GM12878 (cell line): ENCODE results near the gene TSGA10. TPM values are rescaled to one million over a fixed set of nuclear protein-coding genes. Genes with fewer than 3 reads are reported as not detected.

Experiments
- ATAC-seq: fragments of 200-7000 bp; cut with Tn5 transposase; 3 replicates; pipeline ENCODE4 v1.9.1; 2020; ENCODE audit warnings: mild to moderate bottlenecking, moderate library complexity
- BruUV-seq: library from RNA; stranded (reverse); fragments of 400-500 nt; replicated peaks from 2 replicates; lab custom pipeline; 2021; lab: Mats Ljungman, UMichigan
- CTCF ChIA-PET: fragments of 300-600 bp; sonication (Branson Sonifier 250); formaldehyde crosslinking; extraction: SDS; loops from one replicate; lab custom pipeline; 2021; ENCODE audit warnings: inconsistent platforms; lab: Yijun Ruan, JAX
- POLR2A ChIA-PET: fragments of 350-600 bp; formaldehyde crosslinking; extraction: SDS; loops from one replicate; lab custom pipeline; 2021; ENCODE audit warnings: inconsistent platforms; lab: Charles Lee
- RAD21 ChIA-PET: fragments of 300-600 bp; sonication (Branson Sonifier 250); formaldehyde crosslinking; loops from one replicate; lab custom pipeline; 2023; ENCODE audit warnings: antibody characterized with exemption; ENCODE audit not compliant: unreplicated experiment; lab: Charles Lee
- SMC1A ChIA-PET: fragments of 300-600 bp; sonication (Branson Sonifier 250); formaldehyde crosslinking; loops from one replicate; lab custom pipeline; 2023; ENCODE audit not compliant: unreplicated experiment, uncharacterized antibody; lab: Charles Lee
- DNase-seq: peaks from one replicate; pipeline ENCODE4 v3.0.0-alpha.2; 2011; ENCODE audit warnings: low read depth, low spot score
- FAIRE-seq: peaks from 3 replicates; lab custom pipeline; 2011; peaks lifted over from hg19 to GRCh38; lab: Jason Lieb, UNC
- H2AFZ ChIP-seq: 2 replicates; pipeline ENCODE4 v1.6.0; 2011; ENCODE audit warnings: low read depth, low read length, control low read depth; ENCODE audit not compliant: control insufficient read depth
- H3K27ac ChIP-seq: 2 replicates; pipeline ENCODE4 v1.5.1; 2011; ENCODE audit warnings: control low read depth; ENCODE audit not compliant: control insufficient read depth, insufficient read depth
- H3K27me3 ChIP-seq, 2 experiments: replicated peaks in 1 of 2; 2 replicates each; pipeline versions ENCODE4 v1.6.0 to v1.6.1; 2011; ENCODE audit warnings: low read length in 1 of 2; ENCODE audit not compliant: control insufficient read depth in 2 of 2, insufficient read depth in 2 of 2
- H3K36me3 ChIP-seq, 2 experiments: 2 replicates each; pipeline ENCODE4 v1.5.1; 2011; ENCODE audit warnings: low read length in 1 of 2; ENCODE audit not compliant: control insufficient read depth in 2 of 2, insufficient read depth in 2 of 2
- H3K4me1 ChIP-seq: 2 replicates; pipeline ENCODE4 v1.6.1; 2011; ENCODE audit warnings: mild to moderate bottlenecking, low read length, moderate library complexity, mixed read lengths; ENCODE audit not compliant: control insufficient read depth, insufficient read depth
- H3K4me2 ChIP-seq: 2 replicates; pipeline ENCODE4 v1.6.0; 2011; ENCODE audit warnings: control low read depth; ENCODE audit not compliant: control insufficient read depth, insufficient read depth
- H3K4me3 ChIP-seq: fragments of 200-600 bp; sonication (generic); 2 replicates; pipeline ENCODE4 v1.5.1; 2016
- H3K79me2 ChIP-seq: 2 replicates; pipeline ENCODE4 v1.6.0; 2011; ENCODE audit warnings: low read length; ENCODE audit not compliant: control insufficient read depth, insufficient read depth
- H3K9ac ChIP-seq: 2 replicates; pipeline ENCODE4 v1.8.0; 2011; ENCODE audit warnings: low read length, control low read depth, mixed read lengths; ENCODE audit not compliant: control insufficient read depth, insufficient read depth
- H3K9me3 ChIP-seq: replicated peaks from 3 replicates; pipeline ENCODE4 v1.5.1; 2011; ENCODE audit warnings: mild to moderate bottlenecking, low read length; ENCODE audit not compliant: control insufficient read depth, insufficient read depth
- H4K20me1 ChIP-seq: 2 replicates; pipeline ENCODE4 v1.6.0; 2011; ENCODE audit not compliant: control insufficient read depth, insufficient read depth
- BACH1 ChIP-seq: fragments of 450-650 bp; IDR thresholded peaks from 2 replicates; pipeline ENCODE4 v1.6.1; 2017; ENCODE audit warnings: mild to moderate bottlenecking, borderline replicate concordance
- EED ChIP-seq: sonication (generic); IDR thresholded peaks from 2 replicates; pipeline ENCODE4 v1.6.1; 2016; ENCODE audit warnings: antibody characterized with exemption, low read depth
- ELK1 ChIP-seq: IDR thresholded peaks from 2 replicates; pipeline ENCODE4 v1.6.1; 2012; ENCODE audit warnings: low read depth, low read length, improper control_type of control experiment
- FOXK2 ChIP-seq: fragments of 450-650 bp; IDR thresholded peaks from 2 replicates; pipeline ENCODE4 v1.6.1; 2017; ENCODE audit warnings: mild to moderate bottlenecking, moderate library complexity
- GABPA ChIP-seq: IDR thresholded peaks from 2 replicates; pipeline ENCODE4 v1.6.1; 2014; ENCODE audit warnings: antibody characterized with exemption, low read depth, mild to moderate bottlenecking, inconsistent platforms
- HDAC2 ChIP-seq: fragments of 200-600 bp; sonication (generic); IDR thresholded peaks from 2 replicates; pipeline ENCODE4 v1.6.1; 2017
- JUNB ChIP-seq: IDR thresholded peaks from 2 replicates; pipeline ENCODE4 v1.6.1; 2016; ENCODE audit warnings: antibody characterized with exemption, mild to moderate bottlenecking
- JUND ChIP-seq: IDR thresholded peaks from 2 replicates; pipeline ENCODE4 v1.6.1; 2012; ENCODE audit warnings: low read depth, mild to moderate bottlenecking, low read length, improper control_type of control experiment, moderate library complexity
- MAX ChIP-seq: IDR thresholded peaks from 2 replicates; pipeline ENCODE4 v1.6.1; 2012; ENCODE audit warnings: low read depth, low read length, improper control_type of control experiment
- MTA3 ChIP-seq: IDR thresholded peaks from 2 replicates; pipeline ENCODE4 v1.6.1; 2012; ENCODE audit warnings: low read length, inconsistent platforms, borderline replicate concordance
- MXI1 ChIP-seq: fragments of 150-350 bp; IDR thresholded peaks from 2 replicates; pipeline ENCODE4 v1.6.1; 2011; ENCODE audit warnings: low read depth, mild to moderate bottlenecking, inconsistent platforms, low read length, improper control_type of control experiment
- PAX8 ChIP-seq: fragments of 450-650 bp; IDR thresholded peaks from 2 replicates; pipeline ENCODE4 v1.6.1; 2017; ENCODE audit warnings: mild to moderate bottlenecking, moderate library complexity
- POLR2A ChIP-seq: IDR thresholded peaks from 2 replicates; pipeline ENCODE4 v1.6.1; 2011; ENCODE audit warnings: low read depth, mild to moderate bottlenecking, low read length
- RAD21 ChIP-seq: IDR thresholded peaks from 2 replicates; pipeline ENCODE4 v1.6.1; 2011; ENCODE audit warnings: mild to moderate bottlenecking, low read depth, low read length, moderate library complexity; ENCODE audit not compliant: insufficient read depth
- RBBP5 ChIP-seq: fragments of 200-600 bp; sonication (generic); conservative IDR thresholded peaks from 2 replicates; pipeline ENCODE4 v1.6.1; 2016
- TAF1 ChIP-seq: IDR thresholded peaks from 2 replicates; pipeline ENCODE4 v1.6.1; 2011; ENCODE audit warnings: mild to moderate bottlenecking, low read depth, low read length, borderline replicate concordance
- TARDBP ChIP-seq: IDR thresholded peaks from 2 replicates; pipeline ENCODE4 v1.6.1; 2016; ENCODE audit warnings: borderline replicate concordance
- TBL1XR1 ChIP-seq: IDR thresholded peaks from 2 replicates; pipeline ENCODE4 v1.6.1; 2012; ENCODE audit warnings: low read depth, low read length, improper control_type of control experiment
- TCF12 ChIP-seq: IDR thresholded peaks from 2 replicates; pipeline ENCODE4 v1.6.1; 2011; ENCODE audit warnings: low read depth, mild to moderate bottlenecking, low read length
- ZNF384 ChIP-seq: IDR thresholded peaks from 2 replicates; pipeline ENCODE4 v1.6.1; 2012; ENCODE audit warnings: low read depth, mild to moderate bottlenecking, low read length, improper control_type of control experiment, borderline replicate concordance
- WGBS: methylation state at CpG from one replicate; pipeline ENCODE4 v1.1.6; 2016; ENCODE audit warnings: low lambda C conversion rate; ENCODE audit not compliant: insufficient replicate concordance, insufficient coverage; ENCODE audit errors: missing lambda C conversion rate; 5-methylcytosine and 5-hydroxymethylcytosine counted together
- in situ Hi-C: fragments of 300-500 bp; cut with MboI; formaldehyde crosslinking; loops from 9 replicates; pipeline ENCODE4 v1.14.3; 2018; ENCODE audit warnings: mixed read lengths
- intact Hi-C: fragments of 100-400 bp; cut with micrococcal nuclease; formaldehyde crosslinking; loops from one replicate; pipeline ENCODE4 v1.14.2; 2022; ENCODE audit not compliant: unreplicated experiment
- polyA plus RNA-seq, 11 experiments: library from polyadenylated mRNA; depleted of rRNA in 4 of 11; unstranded in 6 of 11; stranded (reverse) in 5 of 11; fragments of >200 nt; fragmentation: Nextera tagmentation in 4 of 11; fragmentation: Illumina TruSeq in 1 of 11; extraction: Ambion mirVana in 4 of 11; extraction: Trizol in 1 of 11; gene quantifications; 1 replicate in 1 of 11; 2 replicates in 10 of 11; pipeline versions ENCODE4 v1.2.1 to v1.2.3, GENCODE V29; 2011 to 2016; ENCODE audit warnings: inconsistent platforms in 2 of 11, missing spikeins in 2 of 11, low read depth in 1 of 11
- total RNA-seq, 4 experiments: library from RNA; depleted of rRNA in 3 of 4; stranded (reverse); fragments of >200 nt in 3 of 4; fragmentation: Illumina TruSeq in 1 of 4; extraction: Trizol in 1 of 4; gene quantifications; 2 replicates each; pipeline versions ENCODE4 v1.2.1 to v1.2.3, GENCODE V29; 2013 to 2021

Gene TSGA10
- total and polyA plus RNA-seq, 10 of the 15 experiments (the other 5 are each of a cell fraction or from before 2014, with no cell fraction given) = 5.3 to 13.5 (median 8.6) TPM

- Histone ChIP-seq H3K4me2 (no peak overlapping the region), H3K27me3 (no peaks in the 10 kb centered on the region), H3K79me2 (no peaks in the 10 kb centered on the region)
- RAD21 ChIA-PET = no interaction called here
- ATAC-seq = no peak
- CTCF ChIA-PET = no interaction called here
- 48% methylated on average over 3 of the region's 3 CpGs for WGBS
- TF ChIP-seq RAD21 (no peak), RBBP5 (no peak), HDAC2 (no peak), GABPA (no peak), BACH1 (no peak), MTA3 (no peak)
- TF ChIP-seq, all 136 proteins: peak for 0
- SMC1A ChIA-PET = interaction anchor here (1.1 kb wide), 1 partner anchor 13 kb away, joined by 3 read pairs; no protein-coding TSS in a partner anchor
- no peak overlapping the region for H3K9ac ChIP-seq
- no peak overlapping the region for H3K4me3 ChIP-seq
- in situ Hi-C loops (no loop called here), intact Hi-C loops (no loop called here)
- H4K20me1 ChIP-seq = no peaks in the 10 kb centered on the region
- no peak overlapping the region for H3K27ac ChIP-seq
- no peak for DNase-seq
- FAIRE-seq = no peak
- BruUV-seq = no TSS peak
- H2AFZ ChIP-seq = no peak overlapping the region
- H3K4me1 ChIP-seq = no peaks in the 10 kb centered on the region
- H3K36me3 ChIP-seq = no peaks in the 10 kb centered on the region
- no peaks in the 10 kb centered on the region for H3K9me3 ChIP-seq
- POLR2A ChIA-PET = no interaction called here
Measured at GRCh38 chr2:99101697-99102096, 53.0 kb downstream of the TSGA10 start.

DNA sequence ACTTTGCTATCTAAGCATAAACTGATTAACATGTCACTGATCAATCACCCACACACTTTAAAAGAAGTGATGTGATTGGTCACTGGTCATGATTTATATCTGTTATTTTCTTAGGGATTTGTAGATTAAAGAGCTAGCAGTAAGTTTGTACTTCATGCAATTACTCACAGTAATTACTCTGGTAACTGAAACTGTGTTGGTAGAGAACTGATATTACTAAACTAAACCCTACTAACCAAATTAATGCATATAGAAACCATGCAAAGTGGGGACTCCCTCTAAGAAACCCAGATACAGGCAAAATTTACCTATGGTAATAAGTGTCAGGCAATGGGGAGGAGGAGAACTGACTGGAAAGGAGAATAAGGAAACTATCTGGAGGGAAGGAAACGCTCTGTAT is 58.0 kb downstream of the TSGA10 start:
- WGBS = 27% methylated on average over 1 of the region's 1 CpG
- SMC1A ChIA-PET = no interaction called here
- ATAC-seq = no peak; the same call in 2 of the 3 replicates
- H4K20me1 ChIP-seq = no peaks in the 10 kb centered on the region
- H2AFZ ChIP-seq = no peak overlapping the region
- POLR2A ChIA-PET = no interaction called here
- no peaks in the 10 kb centered on the region for H3K4me1 ChIP-seq
- no peak overlapping the region for H3K27ac ChIP-seq
- no peaks in the 10 kb centered on the region for H3K27me3 ChIP-seq
- no peaks in the 10 kb centered on the region for H3K79me2 ChIP-seq
- no peak overlapping the region for H3K4me3 ChIP-seq
- TF ChIP-seq POLR2A (no peak), JUNB (no peak), TCF12 (no peak), JUND (no peak), FOXK2 (no peak), MXI1 (no peak), EED (no peak), TAF1 (no peak), TBL1XR1 (no peak), MAX (no peak), ELK1 (no peak), ZNF384 (no peak), TARDBP (no peak), PAX8 (no peak)
- TF ChIP-seq, all 136 proteins: peak for 0
- CTCF ChIA-PET = interaction anchor here (0.7 kb wide), 1 partner anchor 51 kb away, joined by 3 read pairs; no protein-coding TSS in a partner anchor
- no TSS peak for BruUV-seq
- in situ Hi-C loops (no loop called here), intact Hi-C loops (no loop called here)
- H3K36me3 ChIP-seq = no peaks in the 10 kb centered on the region
- FAIRE-seq (no peak), DNase-seq (no peak)
- H3K4me2 ChIP-seq = no peak overlapping the region
- H3K9ac ChIP-seq = no peak overlapping the region
- peaks cover 1% of the 10 kb centered on the region; the same call in 2 of the 3 replicates for H3K9me3 ChIP-seq
- RAD21 ChIA-PET = no interaction called here
